KG1 (cell line): ENCODE measurements around the gene KIF26B.
"Not testable (repeated sequence)": the region's sequence is repeated elsewhere in the genome, so short reads cannot be mapped to it uniquely, and the experiment has no call there.

Source experiments
- DNase-seq: peaks from one replicate; lab custom pipeline; 2025; lab: John Stamatoyannopoulos, UW

The KIF26B gene

GRCh38 chr1:245388687-245389086 is 233.9 kb downstream of the KIF26B start:
- DNase-seq: no peak

DNA sequence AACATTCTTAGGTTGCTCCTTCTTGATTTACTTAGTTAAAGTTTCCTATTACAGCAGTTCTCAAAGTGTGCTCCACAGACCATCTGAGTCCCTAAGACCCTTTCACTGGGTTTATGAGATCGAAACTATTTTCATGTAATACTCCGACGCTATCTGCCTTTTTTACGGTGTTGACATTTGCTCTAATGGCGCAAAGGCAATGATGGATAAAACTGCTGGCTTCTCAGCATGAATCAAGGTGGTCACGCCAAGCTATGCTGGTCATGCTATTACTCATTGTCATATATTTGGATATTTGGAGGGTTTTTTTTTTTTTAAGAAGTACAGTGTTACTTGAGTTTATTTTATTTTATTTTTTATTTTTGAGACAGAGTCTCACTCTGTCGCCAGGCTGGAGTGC is 235.1 kb downstream of the KIF26B start:
- no peak for DNase-seq

- no peak for DNase-seq
These were observed 236.2 kb downstream of the KIF26B start for GRCh38 chr1:245390975-245391374.

DNA sequence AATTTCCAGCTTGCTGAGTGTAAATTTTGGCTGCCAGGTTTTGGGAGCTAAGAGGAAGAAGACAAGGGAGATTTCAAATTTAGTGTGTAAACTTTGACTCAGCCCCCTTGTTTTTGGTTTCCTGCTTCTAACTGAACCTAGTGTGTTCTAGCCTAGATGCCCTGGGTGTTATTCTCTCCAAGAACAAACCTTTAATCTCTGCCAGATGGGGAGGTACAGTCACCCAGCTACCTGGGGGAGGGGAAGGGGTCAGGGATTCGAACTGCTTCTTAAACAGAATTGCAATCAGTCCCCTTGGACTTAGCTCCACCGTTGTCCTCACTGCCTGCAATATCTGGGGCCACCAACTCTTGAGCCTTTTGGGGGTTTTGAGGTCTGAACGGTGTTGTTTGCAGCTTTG is 238.9 kb downstream of the KIF26B start:
- no peak for DNase-seq

DNA sequence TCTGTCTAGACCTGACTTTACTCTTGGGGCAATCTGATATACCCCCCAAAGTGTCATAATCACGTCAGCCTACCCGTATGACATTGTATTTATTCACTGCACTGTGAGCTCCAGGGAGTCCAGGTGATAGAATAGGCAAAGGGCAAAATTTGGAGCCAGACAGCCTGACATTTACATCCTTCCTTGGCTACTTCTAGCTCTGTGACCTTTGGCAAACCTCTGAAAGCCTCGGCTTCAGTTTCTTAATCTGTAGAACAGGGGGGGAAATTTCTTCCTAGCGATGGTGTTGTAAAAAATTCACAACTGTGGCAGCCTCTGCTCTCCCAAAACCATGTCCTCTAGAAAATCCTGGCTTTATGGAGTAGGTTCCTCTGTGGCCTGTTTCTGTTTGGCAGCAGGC is 240.9 kb downstream of the KIF26B start:
- DNase-seq: no peak

DNA sequence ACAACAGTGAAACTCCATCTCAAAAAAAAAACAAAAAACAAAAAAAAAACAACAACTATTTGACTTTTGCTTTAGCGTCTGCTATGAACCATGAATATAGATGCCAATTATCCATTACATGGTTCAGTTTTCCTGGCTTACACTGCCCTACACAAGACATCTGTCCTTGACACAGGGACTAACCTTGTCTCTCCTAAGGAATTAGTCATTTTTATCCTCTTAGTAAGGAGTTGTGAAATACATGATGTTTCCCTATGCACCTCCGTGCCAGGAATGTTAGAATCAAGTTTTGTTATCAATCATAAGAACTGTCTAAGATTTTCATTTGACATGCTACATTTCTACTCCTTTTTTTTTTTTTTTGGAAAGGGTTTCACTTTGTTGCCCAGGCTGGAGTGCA is 241.8 kb downstream of the KIF26B start:
- no peak for DNase-seq

- DNase-seq: no peak
These were observed 243.0 kb downstream of the KIF26B start for GRCh38 chr1:245397771-245398170.

GRCh38 chr1:245398180-245398579 is 243.4 kb downstream of the KIF26B start:
- no peak for DNase-seq

DNA sequence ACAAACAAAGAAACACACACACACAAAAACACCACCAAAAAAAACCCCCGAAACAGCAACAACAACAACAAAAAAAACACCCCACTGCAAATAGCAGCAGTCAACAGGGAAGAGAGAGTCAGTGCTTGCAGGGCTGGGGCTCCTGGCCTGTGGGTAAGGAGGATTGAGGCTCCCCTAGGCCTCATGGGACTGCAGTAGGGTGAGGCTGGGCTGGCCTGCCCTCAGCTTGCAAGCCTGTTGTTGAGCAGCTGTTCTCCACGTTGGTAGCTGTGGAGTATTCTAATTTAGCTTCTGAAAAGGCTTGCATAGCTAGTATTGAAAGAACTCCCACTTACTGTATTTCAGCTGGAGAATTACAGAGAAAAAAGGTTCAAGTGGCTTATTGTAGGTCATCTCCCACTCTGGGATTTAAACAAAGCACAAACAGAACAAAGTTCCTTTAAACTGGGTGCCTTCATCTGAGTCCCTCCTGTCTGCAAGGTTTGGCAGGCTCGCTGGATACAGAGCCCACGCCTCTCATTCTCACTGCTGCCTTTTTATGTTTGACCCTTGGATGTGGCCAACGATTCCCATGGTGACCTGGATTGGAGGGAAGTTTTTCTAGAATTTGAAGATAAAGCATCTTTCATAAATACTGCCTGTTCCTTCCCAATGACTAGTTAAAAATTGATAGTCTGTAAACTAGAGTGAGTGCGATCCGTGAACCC is 247.2 kb downstream of the KIF26B start:
- DNase-seq: no peak

DNA sequence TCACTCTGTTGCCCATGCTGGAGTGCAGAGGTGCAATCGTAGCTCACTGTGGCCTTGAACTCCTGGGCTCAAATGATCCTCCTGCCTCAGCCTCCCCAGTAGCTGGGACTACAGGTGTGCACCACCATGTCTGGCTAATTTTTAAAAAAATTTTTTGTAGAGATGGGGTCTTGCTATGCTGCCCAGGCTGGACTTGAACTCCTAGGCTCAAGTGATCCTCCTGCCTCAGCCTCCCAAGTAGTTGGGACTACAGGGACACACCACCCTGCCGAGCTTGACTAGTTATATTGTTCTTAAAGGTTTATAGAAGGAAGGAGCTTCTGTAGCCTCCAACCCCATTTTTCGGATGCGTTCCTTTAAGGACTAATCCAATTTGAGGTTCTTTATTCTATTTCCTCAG is 248.2 kb downstream of the KIF26B start:
- not testable (repeated sequence) for DNase-seq

- no peak for DNase-seq
These were observed 249.7 kb downstream of the KIF26B start for GRCh38 chr1:245404527-245404926.

DNA sequence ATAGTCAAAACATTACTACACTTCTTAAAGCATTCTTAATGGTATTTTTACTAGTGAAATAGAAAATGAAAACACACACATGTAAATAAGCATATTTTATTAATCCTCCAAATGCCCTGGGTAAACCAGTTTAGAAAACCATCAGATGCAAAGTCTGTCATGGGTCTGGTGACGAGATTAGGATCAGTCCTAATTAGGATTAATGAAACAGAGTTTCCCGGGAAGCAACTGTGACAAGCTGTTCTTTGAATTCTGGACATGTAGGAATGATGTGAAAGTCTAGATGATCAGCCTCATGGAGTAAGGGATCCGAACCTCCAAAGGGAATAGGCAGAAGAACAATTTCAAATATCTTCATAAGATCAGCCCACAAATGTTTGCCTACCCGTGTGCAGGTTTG is 250.2 kb downstream of the KIF26B start:
- no peak for DNase-seq

DNA sequence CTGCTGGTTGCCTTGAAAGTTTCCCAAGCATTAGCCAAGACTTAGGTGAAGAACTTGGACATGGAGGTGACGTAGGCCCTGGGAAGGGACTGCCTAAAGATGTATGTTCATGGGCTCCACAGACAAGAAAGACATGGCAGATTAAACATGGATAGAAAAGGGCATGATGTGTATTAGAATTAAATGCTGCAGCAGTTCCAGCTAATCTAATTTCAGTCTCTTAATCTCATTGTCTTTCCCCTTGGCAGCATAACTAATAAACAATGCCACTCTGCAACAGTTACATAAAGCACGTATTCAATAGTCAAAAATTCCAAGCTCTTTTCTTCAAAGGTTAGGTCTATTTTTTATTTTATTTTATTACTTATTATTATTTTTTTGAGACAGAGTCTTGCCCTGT is 251.6 kb downstream of the KIF26B start:
- DNase-seq: no peak

GRCh38 chr1:245407983-245408382 is 253.2 kb downstream of the KIF26B start:
- DNase-seq: no peak

DNA sequence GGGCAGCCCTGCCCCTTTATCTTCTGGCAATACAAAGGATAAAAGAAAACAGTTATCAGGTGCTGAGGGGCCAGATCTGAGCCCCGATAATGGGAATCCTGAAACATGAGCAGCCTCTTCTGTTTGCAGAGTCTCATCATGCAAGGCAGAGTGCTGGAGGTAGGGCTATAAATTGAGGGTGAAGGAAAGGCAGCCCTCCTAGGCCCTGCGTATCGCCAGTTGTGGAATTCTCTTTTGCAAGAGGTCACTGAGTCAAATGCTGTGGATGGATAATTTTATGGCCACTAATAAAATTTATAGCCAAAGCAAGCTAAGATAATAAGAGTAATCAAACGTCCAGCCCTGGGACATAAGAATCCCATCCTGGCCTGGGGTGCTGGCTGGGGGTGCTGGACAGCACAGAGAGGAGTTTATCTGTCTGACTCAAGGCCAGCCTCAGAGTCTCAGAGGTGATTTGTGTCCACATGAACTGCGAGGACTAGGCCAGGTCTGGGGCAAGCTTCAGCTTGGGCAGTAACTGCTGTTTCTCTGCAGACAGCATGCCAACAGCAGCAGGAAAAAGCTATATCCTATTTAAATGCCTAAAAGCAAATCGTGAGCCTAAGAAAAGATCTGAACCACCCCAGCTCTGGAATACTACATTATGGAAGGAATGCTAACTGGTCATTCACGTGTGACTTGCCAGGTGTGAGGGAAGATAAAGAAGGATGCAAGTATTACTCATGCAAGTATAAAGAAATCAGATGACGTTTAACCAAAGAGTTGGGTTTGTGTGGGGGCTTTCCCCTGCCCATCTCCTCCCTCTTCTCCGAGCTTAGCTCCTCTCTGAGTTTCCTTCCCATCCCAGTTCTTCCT is 254.8 kb downstream of the KIF26B start:
- DNase-seq: no peak

DNA sequence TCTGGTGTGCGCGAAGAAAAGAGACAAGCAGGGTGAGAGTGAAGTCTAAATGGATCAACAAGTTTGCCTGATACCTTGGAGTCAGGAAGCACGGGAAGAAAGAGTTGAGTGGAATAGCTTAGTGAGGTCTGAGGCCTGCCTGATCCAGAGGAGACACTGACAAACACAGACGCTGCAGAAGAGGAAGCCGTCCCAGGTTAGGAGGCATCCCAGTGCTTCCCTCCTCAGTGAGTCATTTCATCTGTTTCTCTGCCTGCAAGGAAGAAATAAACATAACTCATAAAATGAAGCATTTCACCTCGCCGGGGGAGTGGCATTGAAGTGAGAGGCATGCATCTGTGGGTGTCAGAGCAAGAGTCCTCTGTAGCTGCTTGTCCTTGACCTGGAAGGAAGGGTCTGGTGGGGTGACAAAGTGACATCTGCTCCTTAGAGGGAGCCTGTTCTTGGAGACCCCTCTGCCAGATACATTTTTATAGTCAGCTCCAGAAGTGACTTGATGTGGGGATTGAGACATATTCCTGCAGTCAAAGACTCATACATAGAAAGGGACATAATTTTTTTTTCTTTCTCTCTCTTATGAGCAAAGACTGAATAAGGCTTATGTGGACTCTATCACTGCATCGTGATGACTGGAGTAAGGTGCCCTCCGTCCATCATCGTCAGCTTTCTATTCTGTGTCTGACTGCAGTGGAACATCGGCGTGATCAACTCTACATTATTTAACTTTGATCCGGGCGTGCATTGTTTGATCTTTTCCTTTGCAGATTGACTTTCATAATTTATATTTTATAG is 256.7 kb downstream of the KIF26B start:
- DNase-seq: no peak

GRCh38 chr1:245412306-245412705 is 257.5 kb downstream of the KIF26B start:
- DNase-seq: no peak

GRCh38 chr1:245416781-245417180 is 262.0 kb downstream of the KIF26B start:
- no peak for DNase-seq

GRCh38 chr1:245418077-245418476 is 263.3 kb downstream of the KIF26B start:
- no peak for DNase-seq

DNA sequence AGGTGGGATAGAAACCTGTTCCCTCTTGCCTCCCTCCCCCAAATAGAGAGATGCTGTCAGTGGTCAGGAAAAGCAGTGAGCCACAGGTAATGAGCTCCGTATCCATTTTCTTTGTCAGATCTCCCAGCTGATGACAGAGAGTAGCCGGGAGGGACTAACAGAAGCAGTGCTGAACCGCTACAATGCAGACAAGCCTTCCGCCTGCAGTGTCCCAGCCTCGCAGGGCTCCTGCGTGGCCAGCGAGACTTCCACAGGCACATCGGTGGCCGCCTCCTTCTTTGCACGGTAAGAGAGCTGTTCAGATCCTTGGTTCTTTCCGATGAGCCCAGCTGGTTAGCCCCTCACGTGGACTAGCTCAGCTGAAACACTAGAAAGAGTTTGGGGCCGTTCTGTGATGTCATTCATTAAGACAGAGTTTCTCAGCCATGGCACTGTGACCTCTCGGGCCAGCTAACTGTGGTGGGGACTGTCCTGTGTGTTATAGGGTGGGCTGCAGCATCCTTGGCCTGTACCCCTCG is 264.7 kb downstream of the KIF26B start:
- no peak for DNase-seq

- DNase-seq: no peak
These were observed 265.2 kb downstream of the KIF26B start for GRCh38 chr1:245419989-245420388.

GRCh38 chr1:245420926-245421325 is 266.1 kb downstream of the KIF26B start:
- no peak for DNase-seq
